H1 (cell line): ENCODE measurements around the gene IGSF11. TPM values are rescaled to one million over a fixed set of nuclear protein-coding genes. Genes with fewer than 3 reads are reported as not detected.

Experiments used
- CTCF ChIA-PET: fragments of 300-600 bp; sonication (Branson Sonifier 250); formaldehyde crosslinking; loops from one replicate; lab custom pipeline; 2021; ENCODE audit not compliant: partially characterized antibody; lab: Charles Lee
- POLR2A ChIA-PET: fragments of 300-600 bp; sonication (Branson Sonifier 250); formaldehyde crosslinking; loops from one replicate; lab custom pipeline; 2021; ENCODE audit warnings: inconsistent platforms; ENCODE audit not compliant: partially characterized antibody; lab: Charles Lee
- DNase-seq, 2 experiments: peaks; one replicate each; pipeline versions ENCODE4 v3.0.0 to v3.0.0-alpha.2; 2010 to 2022; ENCODE audit warnings: low spot score in 2 of 2, low read depth in 1 of 2, mixed read lengths in 1 of 2
- FAIRE-seq: peaks from 2 replicates; lab custom pipeline; 2011; peaks lifted over from hg19 to GRCh38; lab: Jason Lieb, UNC
- H2AFZ ChIP-seq: 2 replicates; pipeline ENCODE4 v1.8.1; 2012; ENCODE audit warnings: low read length, inconsistent platforms
- H2AK5ac ChIP-seq: 2 replicates; pipeline ENCODE4 v1.6.1; 2013; ENCODE audit warnings: low read depth, low read length
- H2BK120ac ChIP-seq: replicated peaks from 2 replicates; pipeline ENCODE3; 2013; ENCODE audit warnings: low read depth, low read length, inconsistent platforms
- H2BK12ac ChIP-seq: 2 replicates; pipeline ENCODE4 v1.6.1; 2013; ENCODE audit warnings: low read depth, low read length
- H2BK15ac ChIP-seq: 2 replicates; pipeline ENCODE4 v1.6.1; 2013; ENCODE audit warnings: low read length
- H2BK20ac ChIP-seq: 2 replicates; pipeline ENCODE4 v1.6.1; 2013; ENCODE audit warnings: low read length
- H2BK5ac ChIP-seq: 2 replicates; pipeline ENCODE4 v1.6.1; 2013; ENCODE audit warnings: low read depth, low read length
- H3K14ac ChIP-seq: 2 replicates; pipeline ENCODE4 v1.6.1; 2013; ENCODE audit warnings: inconsistent platforms; ENCODE audit not compliant: insufficient read length
- H3K18ac ChIP-seq: 2 replicates; pipeline ENCODE4 v1.6.1; 2013; ENCODE audit warnings: low read length; ENCODE audit errors: extremely low read depth
- H3K23ac ChIP-seq: 2 replicates; pipeline ENCODE4 v1.6.1; 2013; ENCODE audit warnings: inconsistent platforms; ENCODE audit not compliant: insufficient read length
- H3K23me2 ChIP-seq: 2 replicates; pipeline ENCODE4 v1.6.1; 2013; ENCODE audit warnings: low read depth, low read length
- H3K27ac ChIP-seq: 2 replicates; pipeline ENCODE4 v1.6.1; 2011; ENCODE audit warnings: low read depth, low read length, inconsistent platforms
- H3K27me3 ChIP-seq, 4 experiments: replicated peaks in 1 of 4; 1 replicate in 1 of 4; 2 replicates in 3 of 4; pipeline versions ENCODE4 v1.6.1 to v1.8.1; 2011 to 2013; ENCODE audit warnings: low read length in 3 of 4, mild to moderate bottlenecking in 3 of 4, inconsistent platforms in 2 of 4, mixed read lengths in 2 of 4, moderate library complexity in 1 of 4; ENCODE audit not compliant: control insufficient read depth in 3 of 4, insufficient read depth in 3 of 4; ENCODE audit errors: extremely low read depth in 1 of 4
- H3K36me3 ChIP-seq, 4 experiments: 2 replicates each; pipeline versions ENCODE4 v1.6.1 to v1.8.1; 2011 to 2013; ENCODE audit warnings: mild to moderate bottlenecking in 4 of 4, low read length in 3 of 4, moderate library complexity in 2 of 4, control low read depth in 1 of 4, inconsistent platforms in 1 of 4; ENCODE audit not compliant: insufficient read depth in 4 of 4, control insufficient read depth in 2 of 4
- H3K4ac ChIP-seq: replicated peaks from 2 replicates; pipeline ENCODE3; 2013; ENCODE audit warnings: low read length, low read depth, mixed read lengths, inconsistent platforms; ENCODE audit not compliant: insufficient read length
- H3K4me1 ChIP-seq, 4 experiments: replicated peaks in 1 of 4; 1 replicate in 1 of 4; 2 replicates in 3 of 4; pipeline versions ENCODE4 v1.6.1 to v1.8.1; 2011 to 2013; ENCODE audit warnings: low read length in 3 of 4, inconsistent platforms in 2 of 4, mixed read lengths in 1 of 4; ENCODE audit not compliant: insufficient read depth in 4 of 4, control insufficient read depth in 3 of 4
- H3K4me2 ChIP-seq, 2 experiments: 2 replicates each; pipeline versions ENCODE4 v1.6.1 to v1.8.1; 2011 to 2013; ENCODE audit warnings: low read depth in 2 of 2, low read length in 2 of 2, control low read depth in 1 of 2, inconsistent platforms in 1 of 2, mild to moderate bottlenecking in 1 of 2; ENCODE audit not compliant: insufficient read depth in 1 of 2
- H3K4me3 ChIP-seq, 4 experiments: fragments of 200-600, 300-600 bp in 1 of 4; sonication (generic), shearing (Covaris generic), sonication (Bioruptor Twin) in 1 of 4; 2 replicates each; pipeline versions ENCODE4 v1.5.1 to v1.8.1; 2011 to 2016; ENCODE audit warnings: low read length in 4 of 4, low read depth in 3 of 4, control low read depth in 2 of 4, inconsistent platforms in 2 of 4, mild to moderate bottlenecking in 2 of 4, mixed read lengths in 1 of 4, moderate library complexity in 1 of 4; ENCODE audit not compliant: insufficient read depth in 2 of 4; ENCODE audit errors: extremely low read depth in 1 of 4
- H3K56ac ChIP-seq: replicated peaks from 2 replicates; pipeline ENCODE3; 2013; ENCODE audit warnings: low read depth, mild to moderate bottlenecking, mixed read lengths, low read length, inconsistent platforms; ENCODE audit not compliant: insufficient read length
- H3K79me1 ChIP-seq: 2 replicates; pipeline ENCODE4 v1.6.1; 2013; ENCODE audit warnings: low read depth, low read length, control low read depth
- H3K79me2 ChIP-seq, 2 experiments: 2 replicates each; pipeline versions ENCODE4 v1.6.1 to v1.8.1; 2012 to 2013; ENCODE audit warnings: low read length in 2 of 2, mild to moderate bottlenecking in 2 of 2, inconsistent platforms in 1 of 2; ENCODE audit not compliant: insufficient read depth in 2 of 2, control insufficient read depth in 1 of 2
- H3K9ac ChIP-seq, 4 experiments: replicated peaks in 1 of 4; 1 replicate in 1 of 4; 2 replicates in 3 of 4; pipeline versions ENCODE4 v1.6.1 to v1.8.1; 2011 to 2013; ENCODE audit warnings: low read depth in 3 of 4, low read length in 3 of 4, control low read depth in 2 of 4, mild to moderate bottlenecking in 2 of 4, moderate library complexity in 2 of 4, inconsistent platforms in 1 of 4; ENCODE audit errors: extremely low read depth in 1 of 4
- H3K9me3 ChIP-seq, 2 experiments: 2 replicates each; pipeline versions ENCODE4 v1.6.1 to v1.8.1; 2012 to 2013; ENCODE audit warnings: mild to moderate bottlenecking in 2 of 2, moderate library complexity in 2 of 2, control low read depth in 1 of 2, inconsistent platforms in 1 of 2, low read depth in 1 of 2, low read length in 1 of 2, mixed read lengths in 1 of 2; ENCODE audit not compliant: insufficient read depth in 2 of 2
- H4K20me1 ChIP-seq, 2 experiments: replicated peaks in 1 of 2; 2 replicates each; pipeline versions ENCODE3 to v1.8.1; 2011 to 2013; ENCODE audit warnings: inconsistent platforms in 2 of 2, low read length in 2 of 2, mild to moderate bottlenecking in 1 of 2; ENCODE audit not compliant: insufficient read depth in 2 of 2, control insufficient read depth in 1 of 2
- H4K5ac ChIP-seq: 2 replicates; pipeline ENCODE4 v1.6.1; 2013; ENCODE audit warnings: low read length, low read depth, mixed read lengths, inconsistent platforms; ENCODE audit not compliant: insufficient read length
- H4K8ac ChIP-seq: 2 replicates; pipeline ENCODE4 v1.8.0; 2013; ENCODE audit warnings: mild to moderate bottlenecking, moderate library complexity, low read length, inconsistent platforms; ENCODE audit not compliant: insufficient read depth; ENCODE audit errors: extremely low read depth
- H4K91ac ChIP-seq: replicated peaks from 2 replicates; pipeline ENCODE3; 2013; ENCODE audit warnings: low read length, mixed read lengths, inconsistent platforms; ENCODE audit not compliant: insufficient read length
- KDM4A ChIP-seq: IDR thresholded peaks from one replicate; pipeline ENCODE4 v1.7.1; 2012; ENCODE audit warnings: low read depth, mild to moderate bottlenecking, moderate library complexity, low read length, inconsistent platforms; ENCODE audit not compliant: severe bottlenecking
- WGBS, 2 experiments: shearing (Covaris generic) in 1 of 2; methylation state at CpG; one replicate each; pipeline versions ENCODE4 v1.1.6 to v1.1.7; 2013 to 2015; ENCODE audit warnings: low lambda C conversion rate in 2 of 2, mixed read lengths in 2 of 2, inconsistent platforms in 1 of 2, low coverage in 1 of 2, missing lambda C conversion rate in 1 of 2; ENCODE audit not compliant: insufficient replicate concordance in 2 of 2, insufficient coverage in 1 of 2, insufficient read length in 1 of 2; ENCODE audit errors: extremely low coverage in 1 of 2, missing lambda C conversion rate in 1 of 2; 5-methylcytosine and 5-hydroxymethylcytosine counted together
- polyA plus RNA-seq, 7 experiments: library from polyadenylated mRNA; depleted of rRNA in 3 of 7; stranded (reverse) in 5 of 7; unstranded in 2 of 7; fragments of >200 nt in 5 of 7; fragments of 200-250 nt in 2 of 7; gene quantifications; 1 replicate in 5 of 7; 2 replicates in 1 of 7; 4 replicates in 1 of 7; pipeline versions ENCODE4 v1.2.1 to v1.2.3, GENCODE V29; 2011 to 2013; ENCODE audit warnings: missing spikeins in 2 of 7, mixed read lengths in 2 of 7
- total RNA-seq: library from RNA; stranded (reverse); fragmentation: NEBNext Ultra II Directional; extraction: Animal tissue kit (Norgen Biotek cat#: 25700); gene quantifications from 2 replicates; pipeline ENCODE4 v1.2.1, GENCODE V29; 2021

The IGSF11 gene
- total and polyA plus RNA-seq, 2 of the 8 experiments (the other 6 are each of a cell fraction or from before 2014, with no cell fraction given): 1.1 to 4.1 TPM

DNA sequence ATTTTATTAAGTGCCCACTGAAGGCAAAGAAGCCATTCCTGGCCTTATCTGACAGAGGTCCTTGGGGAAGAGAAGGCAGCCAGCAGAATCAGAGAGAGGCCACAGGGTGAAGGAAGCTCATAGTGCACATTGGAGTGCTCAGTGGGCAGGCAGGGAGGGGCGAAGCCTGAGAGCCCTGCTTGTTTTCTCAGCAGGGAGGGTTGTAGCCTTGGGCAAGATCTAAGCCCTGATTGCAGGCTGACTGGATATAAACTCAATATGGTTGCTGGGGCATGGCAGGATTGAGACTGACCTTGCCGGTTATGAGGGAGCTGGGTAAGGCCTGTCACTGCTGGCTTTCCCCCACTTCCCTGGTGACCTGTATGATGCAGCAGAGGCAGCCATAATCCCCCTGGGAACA, 7.5 kb upstream of the IGSF11 start:
- H2BK20ac ChIP-seq: no peak overlapping the region
- H2BK5ac ChIP-seq: no peak overlapping the region
- no peak overlapping the region for H3K4me3 ChIP-seq
- H4K8ac ChIP-seq: no peak overlapping the region
- POLR2A ChIA-PET: no interaction called here
- H3K56ac ChIP-seq: no peak overlapping the region
- no peak overlapping the region for H2AFZ ChIP-seq
- FAIRE-seq (no peak), DNase-seq (no peak)
- no peaks in the 10 kb centered on the region for H3K23me2 ChIP-seq
- H4K91ac ChIP-seq: no peak overlapping the region
- H3K79me2 ChIP-seq: no peaks in the 10 kb centered on the region
- H3K36me3 ChIP-seq: no peaks in the 10 kb centered on the region; a peak in 1 of 8 replicates
- no peaks in the 10 kb centered on the region for H3K27me3 ChIP-seq
- H4K20me1 ChIP-seq: no peaks in the 10 kb centered on the region
- WGBS, 2 experiments: 86% methylated on average over 2 of the region's 2 CpGs; no CpG with 5 or more reads in 1 of the 2 experiments
- no peak overlapping the region for H3K14ac ChIP-seq
- H4K5ac ChIP-seq: no peak overlapping the region
- no peaks in the 10 kb centered on the region for H3K4me1 ChIP-seq
- H3K18ac ChIP-seq: no peak overlapping the region
- CTCF ChIA-PET: interaction anchor here (1.3 to 2.8 kb wide), 5 partner anchors 8 to 160 kb away, joined by 3 to 15 read pairs (median 8); no protein-coding TSS in a partner anchor
- TF ChIP-seq KDM4A: no peak
- TF ChIP-seq, all 59 proteins: peak for 0
- Histone ChIP-seq H2AK5ac (no peak overlapping the region), H3K27ac (no peak overlapping the region), H2BK12ac (no peak overlapping the region), H2BK15ac (no peak overlapping the region), H2BK120ac (no peak overlapping the region), H3K4ac (no peak overlapping the region), H3K9me3 (no peaks in the 10 kb centered on the region), H3K4me2 (no peak overlapping the region), H3K79me1 (no peaks in the 10 kb centered on the region), H3K9ac (no peak overlapping the region), H3K23ac (no peak overlapping the region)
